Astrocyte (in vitro differentiated cells and primary cell): Measurements from ENCODE around the gene PLEKHG5. TPM values are rescaled to one million over a fixed set of nuclear protein-coding genes. Genes with fewer than 3 reads are reported as not detected.

Experiments used
- DNase-seq: peaks from one replicate; pipeline ENCODE4 v3.0.0-alpha.2; 2010; ENCODE audit warnings: low read depth
- FAIRE-seq: peaks from 2 replicates; lab custom pipeline; 2011; peaks lifted over from hg19 to GRCh38; lab: Jason Lieb, UNC
- H2AFZ ChIP-seq: 2 replicates; pipeline ENCODE4 v1.6.0; 2012; ENCODE audit warnings: low read depth, low read length, inconsistent platforms
- H3K27ac ChIP-seq: 2 replicates; pipeline ENCODE4 v1.5.1; 2011; ENCODE audit warnings: low read depth, low read length, inconsistent platforms
- H3K27me3 ChIP-seq: 2 replicates; pipeline ENCODE4 v1.6.0; 2011; ENCODE audit warnings: low read length, inconsistent platforms; ENCODE audit not compliant: insufficient read depth
- H3K36me3 ChIP-seq: 2 replicates; pipeline ENCODE4 v1.5.1; 2011; ENCODE audit warnings: low read length, inconsistent platforms; ENCODE audit not compliant: insufficient read depth
- H3K4me1 ChIP-seq: 2 replicates; pipeline ENCODE4 v1.5.1; 2011; ENCODE audit warnings: low read length, inconsistent platforms; ENCODE audit not compliant: insufficient read depth
- H3K4me2 ChIP-seq: 2 replicates; pipeline ENCODE4 v1.6.0; 2012; ENCODE audit warnings: low read length, inconsistent platforms
- H3K4me3 ChIP-seq: 2 replicates; pipeline ENCODE4 v1.5.1; 2011; ENCODE audit warnings: low read depth, mild to moderate bottlenecking, low read length, inconsistent platforms; ENCODE audit not compliant: insufficient read depth
- H3K79me2 ChIP-seq: 2 replicates; pipeline ENCODE4 v1.6.0; 2012; ENCODE audit warnings: mild to moderate bottlenecking, low read length, inconsistent platforms; ENCODE audit not compliant: insufficient read depth
- H3K9ac ChIP-seq: 2 replicates; pipeline ENCODE4 v1.6.0; 2012; ENCODE audit warnings: mild to moderate bottlenecking, low read length, inconsistent platforms
- H3K9me3 ChIP-seq: 2 replicates; pipeline ENCODE4 v1.5.1; 2012; ENCODE audit warnings: low read depth, mild to moderate bottlenecking, low read length, inconsistent platforms; ENCODE audit not compliant: insufficient read depth
- H4K20me1 ChIP-seq: 2 replicates; pipeline ENCODE4 v1.6.0; 2012; ENCODE audit warnings: low read length, inconsistent platforms; ENCODE audit not compliant: insufficient read depth
- H3K27ac Mint-ChIP-seq: one replicate; pipeline ENCODE4 v1.8.0; 2021; ENCODE audit warnings: mild to moderate bottlenecking, mixed read lengths; ENCODE audit not compliant: unreplicated experiment
- H3K27me3 Mint-ChIP-seq: one replicate; pipeline ENCODE4 v1.8.0; 2021; ENCODE audit warnings: low read depth, mixed read lengths; ENCODE audit not compliant: unreplicated experiment
- H3K36me3 Mint-ChIP-seq: one replicate; pipeline ENCODE4 v1.8.0; 2021; ENCODE audit warnings: low read depth, mixed read lengths; ENCODE audit not compliant: unreplicated experiment
- H3K4me1 Mint-ChIP-seq: one replicate; pipeline ENCODE4 v1.8.0; 2021; ENCODE audit warnings: low read depth, mixed read lengths; ENCODE audit not compliant: unreplicated experiment
- H3K4me3 Mint-ChIP-seq: one replicate; pipeline ENCODE4 v1.8.0; 2021; ENCODE audit warnings: mild to moderate bottlenecking, moderate library complexity, mixed read lengths; ENCODE audit not compliant: unreplicated experiment
- H3K9me3 Mint-ChIP-seq: one replicate; pipeline ENCODE4 v1.8.0; 2021; ENCODE audit warnings: mild to moderate bottlenecking, mixed read lengths; ENCODE audit not compliant: unreplicated experiment
- EZH2 ChIP-seq: IDR thresholded peaks from 2 replicates; pipeline ENCODE4 v1.6.1; 2012; ENCODE audit warnings: mild to moderate bottlenecking, low read length, inconsistent platforms; ENCODE audit not compliant: insufficient read depth
- total RNA-seq: library from RNA; stranded (reverse); gene quantifications from 2 replicates; pipeline ENCODE4 v1.2.1, GENCODE V29; 2021
- TF ChIP-seq, protein P1 (sequence below): IDR thresholded peaks from 2 replicates; pipeline ENCODE4 v1.5.1; 2011; ENCODE audit warnings: low read depth, mild to moderate bottlenecking, inconsistent platforms, low read length, moderate library complexity; ENCODE audit not compliant: insufficient read depth

The PLEKHG5 gene
- total RNA-seq, 1 donor from 2014 or later = 25.1 TPM

DNA sequence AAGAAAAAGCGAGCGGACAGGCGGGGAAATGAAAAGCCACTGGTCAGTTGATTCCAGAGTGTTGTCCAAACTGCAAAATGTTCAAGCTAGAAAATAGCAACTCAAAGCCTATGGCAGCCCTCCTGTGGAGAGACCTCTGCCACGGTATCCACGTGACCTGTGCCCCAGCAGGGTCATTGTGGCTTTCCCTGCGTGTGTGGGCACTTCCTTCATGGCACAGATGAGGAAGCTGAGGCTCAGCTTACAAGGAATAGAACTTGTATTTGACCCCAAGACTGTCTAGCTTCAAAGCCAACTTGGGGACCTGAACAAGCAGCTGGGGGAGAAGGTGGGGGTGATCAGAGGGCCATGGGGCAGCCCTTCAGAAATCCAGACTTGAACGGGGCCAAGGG is 15.6 kb upstream of the PLEKHG5 start:
- Histone ChIP-seq H3K79me2 (no peaks in the 10 kb centered on the region), H3K4me1 (no peaks in the 10 kb centered on the region), H2AFZ (no peak overlapping the region), H3K9me3 (no peaks in the 10 kb centered on the region), H3K27me3 (peaks cover 2% of the 10 kb centered on the region), H3K27ac (no peak overlapping the region), H3K9ac (no peak overlapping the region), H3K36me3 (no peaks in the 10 kb centered on the region), H4K20me1 (no peaks in the 10 kb centered on the region), H3K4me2 (no peak overlapping the region), H3K4me3 (no peak overlapping the region)
- H3K36me3 Mint-ChIP-seq = no peaks in the 10 kb centered on the region
- DNase-seq = no peak
- FAIRE-seq = no peak
- no peaks in the 10 kb centered on the region for H3K4me1 Mint-ChIP-seq
- H3K27ac Mint-ChIP-seq = peak overlapping the region; percentile 18
- no peak overlapping the region for H3K4me3 Mint-ChIP-seq
- H3K27me3 Mint-ChIP-seq = peaks cover 14% of the 10 kb centered on the region
- H3K9me3 Mint-ChIP-seq = no peaks in the 10 kb centered on the region
- no peak for TF ChIP-seq EZH2
- TF ChIP-seq, protein P1, sequence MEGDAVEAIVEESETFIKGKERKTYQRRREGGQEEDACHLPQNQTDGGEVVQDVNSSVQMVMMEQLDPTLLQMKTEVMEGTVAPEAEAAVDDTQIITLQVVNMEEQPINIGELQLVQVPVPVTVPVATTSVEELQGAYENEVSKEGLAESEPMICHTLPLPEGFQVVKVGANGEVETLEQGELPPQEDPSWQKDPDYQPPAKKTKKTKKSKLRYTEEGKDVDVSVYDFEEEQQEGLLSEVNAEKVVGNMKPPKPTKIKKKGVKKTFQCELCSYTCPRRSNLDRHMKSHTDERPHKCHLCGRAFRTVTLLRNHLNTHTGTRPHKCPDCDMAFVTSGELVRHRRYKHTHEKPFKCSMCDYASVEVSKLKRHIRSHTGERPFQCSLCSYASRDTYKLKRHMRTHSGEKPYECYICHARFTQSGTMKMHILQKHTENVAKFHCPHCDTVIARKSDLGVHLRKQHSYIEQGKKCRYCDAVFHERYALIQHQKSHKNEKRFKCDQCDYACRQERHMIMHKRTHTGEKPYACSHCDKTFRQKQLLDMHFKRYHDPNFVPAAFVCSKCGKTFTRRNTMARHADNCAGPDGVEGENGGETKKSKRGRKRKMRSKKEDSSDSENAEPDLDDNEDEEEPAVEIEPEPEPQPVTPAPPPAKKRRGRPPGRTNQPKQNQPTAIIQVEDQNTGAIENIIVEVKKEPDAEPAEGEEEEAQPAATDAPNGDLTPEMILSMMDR = no peak

DNA sequence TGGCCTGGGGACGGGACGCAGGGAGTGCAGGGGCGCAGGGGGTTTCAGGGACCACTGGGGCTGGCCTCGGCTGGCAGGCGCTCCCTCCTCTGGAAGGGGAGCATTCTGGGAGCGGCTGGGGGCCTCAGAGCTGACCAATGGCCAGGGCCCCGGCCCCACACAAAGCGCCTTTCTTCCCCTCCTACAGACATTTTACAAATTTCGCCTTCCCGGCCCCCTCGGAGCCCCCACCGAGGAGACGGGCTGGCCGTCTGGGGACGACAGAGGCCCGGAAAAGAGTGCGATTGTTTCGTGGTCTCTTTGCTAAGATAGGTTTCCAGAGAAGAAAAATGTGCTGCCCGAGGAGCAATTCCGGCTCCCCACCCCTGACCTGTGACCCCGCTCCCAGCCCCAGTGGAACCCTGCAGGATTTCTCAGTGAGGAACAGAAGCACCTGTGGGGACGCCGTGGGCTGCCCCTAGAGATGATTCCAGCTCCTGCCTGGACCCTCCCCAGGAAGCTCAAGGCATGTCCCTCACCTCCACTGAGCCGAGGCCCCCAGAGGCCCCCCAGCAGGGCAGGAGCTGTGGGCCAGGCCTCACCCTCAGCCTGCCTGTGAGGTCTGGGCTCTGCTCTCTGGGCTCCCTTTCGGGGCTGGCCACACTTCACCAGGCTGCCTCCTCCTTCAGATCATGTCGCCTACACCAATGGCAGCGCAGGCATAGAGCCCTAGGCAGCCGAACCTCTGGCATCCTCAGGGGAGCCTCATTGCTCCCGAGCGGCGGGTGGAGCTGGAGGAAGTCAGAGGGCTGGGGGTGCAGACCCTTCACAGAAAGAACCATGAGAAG is 15.0 kb upstream of the PLEKHG5 start:
- Histone ChIP-seq H3K9ac (no peak overlapping the region), H3K27me3 (peaks cover 2% of the 10 kb centered on the region), H3K79me2 (no peaks in the 10 kb centered on the region), H3K4me3 (no peak overlapping the region), H3K9me3 (no peaks in the 10 kb centered on the region), H2AFZ (no peak overlapping the region), H3K4me2 (no peak overlapping the region), H3K27ac (no peak overlapping the region), H3K4me1 (no peaks in the 10 kb centered on the region), H4K20me1 (no peaks in the 10 kb centered on the region), H3K36me3 (no peaks in the 10 kb centered on the region)
- Mint-ChIP-seq H3K27me3 (peaks cover 17% of the 10 kb centered on the region), H3K4me1 (no peaks in the 10 kb centered on the region), H3K36me3 (no peaks in the 10 kb centered on the region), H3K27ac (no peak overlapping the region), H3K4me3 (no peak overlapping the region), H3K9me3 (no peaks in the 10 kb centered on the region)
- TF ChIP-seq, protein P1 = no peak
- no peak for TF ChIP-seq EZH2
- DNase-seq (no peak), FAIRE-seq (no peak)
